ENCODE measurements around the gene DPF3.

DNA sequence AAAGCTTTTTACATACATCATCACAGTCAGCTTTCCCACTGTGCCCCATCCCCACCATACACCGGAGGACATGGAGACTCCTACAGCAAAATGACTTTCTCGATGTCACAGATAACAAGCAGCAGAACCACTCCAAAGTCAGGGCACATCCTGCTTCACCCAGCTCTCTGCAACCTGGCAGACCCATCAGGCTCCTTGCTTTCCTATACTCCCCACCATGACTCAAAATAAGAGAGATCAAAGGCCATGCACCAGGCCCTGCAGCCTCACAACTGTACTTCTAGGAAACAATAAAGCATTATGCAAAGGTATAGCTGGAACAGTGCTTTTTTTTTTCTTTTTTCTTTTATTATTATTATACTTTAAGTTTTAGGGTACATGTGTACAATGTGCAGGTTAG is 187.4 kb downstream of the DPF3 start:
- TF ChIP-seq, protein P1, sequence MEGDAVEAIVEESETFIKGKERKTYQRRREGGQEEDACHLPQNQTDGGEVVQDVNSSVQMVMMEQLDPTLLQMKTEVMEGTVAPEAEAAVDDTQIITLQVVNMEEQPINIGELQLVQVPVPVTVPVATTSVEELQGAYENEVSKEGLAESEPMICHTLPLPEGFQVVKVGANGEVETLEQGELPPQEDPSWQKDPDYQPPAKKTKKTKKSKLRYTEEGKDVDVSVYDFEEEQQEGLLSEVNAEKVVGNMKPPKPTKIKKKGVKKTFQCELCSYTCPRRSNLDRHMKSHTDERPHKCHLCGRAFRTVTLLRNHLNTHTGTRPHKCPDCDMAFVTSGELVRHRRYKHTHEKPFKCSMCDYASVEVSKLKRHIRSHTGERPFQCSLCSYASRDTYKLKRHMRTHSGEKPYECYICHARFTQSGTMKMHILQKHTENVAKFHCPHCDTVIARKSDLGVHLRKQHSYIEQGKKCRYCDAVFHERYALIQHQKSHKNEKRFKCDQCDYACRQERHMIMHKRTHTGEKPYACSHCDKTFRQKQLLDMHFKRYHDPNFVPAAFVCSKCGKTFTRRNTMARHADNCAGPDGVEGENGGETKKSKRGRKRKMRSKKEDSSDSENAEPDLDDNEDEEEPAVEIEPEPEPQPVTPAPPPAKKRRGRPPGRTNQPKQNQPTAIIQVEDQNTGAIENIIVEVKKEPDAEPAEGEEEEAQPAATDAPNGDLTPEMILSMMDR (IDR thresholded peaks at IDR 0.05), result no peak
- TF ChIP-seq POLR2A (IDR thresholded peaks at IDR 0.05), result no peak

All from adrenal gland (tissue), 5 donors.